OCI-LY1 (cell line): Measurements from ENCODE around the gene ADAM12.

Source experiments
- H2AFZ ChIP-seq: fragments of 200-600 bp; sonication (generic), shearing (Covaris generic); 2 replicates; pipeline ENCODE4 v1.6.0; 2014; ENCODE audit warnings: antibody characterized with exemption, mild to moderate bottlenecking, low read length
- H3F3A ChIP-seq: fragments of 200-600 bp; sonication (generic), shearing (Covaris generic); 2 replicates; pipeline ENCODE4 v1.6.0; 2014; ENCODE audit warnings: mild to moderate bottlenecking, antibody characterized with exemption, low read length, moderate library complexity; ENCODE audit not compliant: insufficient read depth
- H3K27ac ChIP-seq: fragments of 200-600 bp; sonication (generic); 2 replicates; pipeline ENCODE4 v1.5.1; 2014; ENCODE audit warnings: low read length, mixed run types, mild to moderate bottlenecking, low read depth; ENCODE audit not compliant: poor library complexity, severe bottlenecking
- H3K27me3 ChIP-seq: fragments of 200-600 bp; sonication (generic); 2 replicates; pipeline ENCODE4 v1.6.0; 2014; ENCODE audit warnings: antibody characterized with exemption, mild to moderate bottlenecking, low read length, moderate library complexity; ENCODE audit not compliant: insufficient read depth
- H3K36me3 ChIP-seq: fragments of 200-600 bp; sonication (generic); 2 replicates; pipeline ENCODE4 v1.6.1; 2014; ENCODE audit warnings: mild to moderate bottlenecking, antibody characterized with exemption, low read length, moderate library complexity, mixed read lengths; ENCODE audit not compliant: insufficient read depth
- H3K4me1 ChIP-seq: fragments of 200-600 bp; sonication (generic); 2 replicates; pipeline ENCODE4 v1.5.1; 2014; ENCODE audit warnings: mild to moderate bottlenecking, low read length, moderate library complexity; ENCODE audit not compliant: insufficient read depth, severe bottlenecking
- H3K4me2 ChIP-seq: fragments of 200-600 bp; sonication (generic), shearing (Covaris generic); 2 replicates; pipeline ENCODE4 v1.6.1; 2014; ENCODE audit warnings: low read length
- H3K4me3 ChIP-seq: fragments of 200-600 bp; sonication (generic); 2 replicates; pipeline ENCODE4 v1.5.1; 2014; ENCODE audit warnings: low read length, low read depth, mild to moderate bottlenecking, mixed read lengths; ENCODE audit not compliant: poor library complexity, severe bottlenecking
- H3K79me2 ChIP-seq: fragments of 200-600 bp; shearing (Covaris generic); 2 replicates; pipeline ENCODE4 v1.6.1; 2016; ENCODE audit warnings: mixed run types, low read length, mixed read lengths; ENCODE audit not compliant: insufficient read depth
- H3K9ac ChIP-seq: fragments of 200-600 bp; sonication (generic), shearing (Covaris generic); 2 replicates; pipeline ENCODE4 v1.6.1; 2014; ENCODE audit warnings: mild to moderate bottlenecking, low read length, mixed read lengths
- H3K9me2 ChIP-seq: fragments of 200-600 bp; sonication (generic), shearing (Covaris generic); 2 replicates; pipeline ENCODE4 v1.6.1; 2014; ENCODE audit warnings: low read depth, mild to moderate bottlenecking, low read length, mixed read lengths
- H3K9me3 ChIP-seq: fragments of 200-600 bp; shearing (Covaris generic); 2 replicates; pipeline ENCODE4 v1.6.1; 2014; ENCODE audit warnings: low read length, mixed read lengths
- H4K20me1 ChIP-seq: fragments of 200-600 bp; sonication (generic), shearing (Covaris generic); 2 replicates; pipeline ENCODE4 v1.6.0; 2016; ENCODE audit warnings: mild to moderate bottlenecking, low read length; ENCODE audit not compliant: insufficient read depth
- CTCF ChIP-seq: fragments of 200-600 bp; sonication (generic), shearing (Covaris generic); IDR thresholded peaks from 2 replicates; pipeline ENCODE4 v1.5.1; 2017; ENCODE audit warnings: mild to moderate bottlenecking, antibody characterized with exemption, low read length, moderate library complexity, mixed read lengths
- EZH2 ChIP-seq: fragments of 200-600 bp; sonication (generic), shearing (Covaris generic); IDR thresholded peaks from 2 replicates; pipeline ENCODE4 v1.8.0; 2017; ENCODE audit warnings: borderline replicate concordance, mixed run types, mild to moderate bottlenecking, antibody characterized with exemption, low read length, moderate library complexity, mixed read lengths

Gene ADAM12

GRCh38 chr10:126187399-126187798 lies 200.9 kb downstream of the ADAM12 start:
- H3K9me2 ChIP-seq, result no peaks in the 10 kb centered on the region
- H3K27me3 ChIP-seq, result peaks cover 4% of the 10 kb centered on the region; the same call in 1 of the 2 replicates
- no peak overlapping the region for H3K4me2 ChIP-seq
- no peak for TF ChIP-seq EZH2
- TF ChIP-seq CTCF, result no peak
- no peak overlapping the region for H3K4me3 ChIP-seq
- H3K36me3 ChIP-seq, result no peaks in the 10 kb centered on the region; the same call in 1 of the 2 replicates
- no peak overlapping the region for H3K9ac ChIP-seq
- H3K4me1 ChIP-seq, result no peaks in the 10 kb centered on the region
- no peaks in the 10 kb centered on the region for H4K20me1 ChIP-seq
- no peaks in the 10 kb centered on the region for H3K9me3 ChIP-seq
- no peaks in the 10 kb centered on the region for H3K79me2 ChIP-seq
- H3F3A ChIP-seq, result no peaks in the 10 kb centered on the region
- H3K27ac ChIP-seq, result no peak overlapping the region
- no peak overlapping the region for H2AFZ ChIP-seq

DNA sequence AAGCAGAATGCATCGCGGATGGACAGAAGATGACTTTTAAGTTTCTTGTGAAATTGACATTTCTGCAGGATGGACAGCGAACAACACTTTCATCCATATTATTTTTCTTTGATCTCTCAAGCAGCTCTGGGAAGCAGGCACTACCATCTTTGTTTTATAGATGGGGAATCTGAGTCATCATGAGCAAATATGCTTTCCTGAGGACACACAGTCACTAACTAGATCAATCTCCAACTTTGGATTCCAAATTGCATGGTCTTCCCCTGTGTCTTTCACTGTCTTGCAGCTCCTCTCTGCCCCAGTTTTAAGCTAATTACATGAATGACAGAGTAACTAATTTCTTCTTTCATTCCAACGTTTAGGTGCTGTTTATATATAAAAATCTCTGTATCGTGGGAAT lies 201.5 kb downstream of the ADAM12 start:
- Histone ChIP-seq H3K36me3 (no peaks in the 10 kb centered on the region; the same call in 1 of the 2 replicates), H3K9ac (no peak overlapping the region), H3K27me3 (peaks cover 4% of the 10 kb centered on the region; the same call in 1 of the 2 replicates), H3K9me3 (no peaks in the 10 kb centered on the region), H3K4me2 (no peak overlapping the region), H3K9me2 (no peaks in the 10 kb centered on the region), H3K4me1 (no peaks in the 10 kb centered on the region), H2AFZ (no peak overlapping the region), H3K27ac (no peak overlapping the region), H3K4me3 (no peak overlapping the region), H3F3A (no peaks in the 10 kb centered on the region), H3K79me2 (no peaks in the 10 kb centered on the region), H4K20me1 (no peaks in the 10 kb centered on the region)
- TF ChIP-seq EZH2 (no peak), CTCF (no peak)

GRCh38 chr10:126185676-126186447 lies 202.4 kb downstream of the ADAM12 start:
- Histone ChIP-seq H3K27ac (no peak overlapping the region), H3K9me3 (no peaks in the 10 kb centered on the region), H3K36me3 (no peaks in the 10 kb centered on the region), H3F3A (no peaks in the 10 kb centered on the region), H3K27me3 (peaks cover 4% of the 10 kb centered on the region; the same call in 1 of the 2 replicates), H3K4me2 (no peak overlapping the region), H3K4me3 (no peak overlapping the region), H3K79me2 (no peaks in the 10 kb centered on the region), H2AFZ (no peak overlapping the region), H3K4me1 (no peaks in the 10 kb centered on the region), H4K20me1 (no peaks in the 10 kb centered on the region), H3K9ac (no peak overlapping the region), H3K9me2 (no peaks in the 10 kb centered on the region)
- no peak for TF ChIP-seq CTCF
- no peak for TF ChIP-seq EZH2
